ENCODE measurements around the gene CIAO3. TPM values are rescaled to one million over a fixed set of nuclear protein-coding genes. Genes with fewer than 3 reads are reported as not detected.

CIAO3 gene
- total and polyA plus RNA-seq, 10 of the 15 experiments (the other 5 are each of a cell fraction or from before 2014, with no cell fraction given): 1.4 to 37.5 (median 30.8) TPM

GRCh38 chr16:762595-763268 is 21.9 kb upstream of the CIAO3 start:
- TF ChIP-seq EED (IDR thresholded peaks at IDR 0.05; ENCODE audit: low read depth) (no peak), ZNF384 (IDR thresholded peaks at IDR 0.05; ENCODE audit: borderline replicate concordance, low read depth, low read length) (no peak), DPF2 (IDR thresholded peaks at IDR 0.05) (no peak), EZH2 (IDR thresholded peaks at IDR 0.05; ENCODE audit: borderline replicate concordance, control insufficient read depth, low read depth, low read length) (no peak), BCL11A (IDR thresholded peaks at IDR 0.05; ENCODE audit: low read depth, low read length) (no peak), SIX5 (IDR thresholded peaks at IDR 0.05; ENCODE audit: low read depth, low read length, severe bottlenecking) (no peak), STAT3 (IDR thresholded peaks at IDR 0.05; ENCODE audit: low read depth, low read length) (no peak), NRF1 (conservative IDR thresholded peaks at IDR 0.05; ENCODE audit: low read depth, low read length) (no peak), MEF2B (IDR thresholded peaks at IDR 0.05; ENCODE audit: partially characterized antibody, poor library complexity, severe bottlenecking) (no peak), SREBF1 (IDR thresholded peaks at IDR 0.05; ENCODE audit: low read length) (no peak), IKZF1 (conservative IDR thresholded peaks at IDR 0.05) (no peak), USF1 (IDR thresholded peaks at IDR 0.05; ENCODE audit: borderline replicate concordance, extremely low read length, insufficient read depth, low read depth, low read length) (no peak), RAD21 (IDR thresholded peaks at IDR 0.05; ENCODE audit: insufficient read depth, low read depth, low read length) (no peak), KLF5 (IDR thresholded peaks at IDR 0.05; ENCODE audit: partially characterized antibody) (no peak), GATAD2B (conservative IDR thresholded peaks at IDR 0.05; ENCODE audit: low read depth) (no peak), POU2F2 (IDR thresholded peaks at IDR 0.05; ENCODE audit: borderline replicate concordance, low read depth, low read length) (no peak)
- TF ChIP-seq, protein P1, sequence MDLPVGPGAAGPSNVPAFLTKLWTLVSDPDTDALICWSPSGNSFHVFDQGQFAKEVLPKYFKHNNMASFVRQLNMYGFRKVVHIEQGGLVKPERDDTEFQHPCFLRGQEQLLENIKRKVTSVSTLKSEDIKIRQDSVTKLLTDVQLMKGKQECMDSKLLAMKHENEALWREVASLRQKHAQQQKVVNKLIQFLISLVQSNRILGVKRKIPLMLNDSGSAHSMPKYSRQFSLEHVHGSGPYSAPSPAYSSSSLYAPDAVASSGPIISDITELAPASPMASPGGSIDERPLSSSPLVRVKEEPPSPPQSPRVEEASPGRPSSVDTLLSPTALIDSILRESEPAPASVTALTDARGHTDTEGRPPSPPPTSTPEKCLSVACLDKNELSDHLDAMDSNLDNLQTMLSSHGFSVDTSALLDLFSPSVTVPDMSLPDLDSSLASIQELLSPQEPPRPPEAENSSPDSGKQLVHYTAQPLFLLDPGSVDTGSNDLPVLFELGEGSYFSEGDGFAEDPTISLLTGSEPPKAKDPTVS (IDR thresholded peaks at IDR 0.05; ENCODE audit: low read depth, low read length): no peak
- TF ChIP-seq, protein P2, sequence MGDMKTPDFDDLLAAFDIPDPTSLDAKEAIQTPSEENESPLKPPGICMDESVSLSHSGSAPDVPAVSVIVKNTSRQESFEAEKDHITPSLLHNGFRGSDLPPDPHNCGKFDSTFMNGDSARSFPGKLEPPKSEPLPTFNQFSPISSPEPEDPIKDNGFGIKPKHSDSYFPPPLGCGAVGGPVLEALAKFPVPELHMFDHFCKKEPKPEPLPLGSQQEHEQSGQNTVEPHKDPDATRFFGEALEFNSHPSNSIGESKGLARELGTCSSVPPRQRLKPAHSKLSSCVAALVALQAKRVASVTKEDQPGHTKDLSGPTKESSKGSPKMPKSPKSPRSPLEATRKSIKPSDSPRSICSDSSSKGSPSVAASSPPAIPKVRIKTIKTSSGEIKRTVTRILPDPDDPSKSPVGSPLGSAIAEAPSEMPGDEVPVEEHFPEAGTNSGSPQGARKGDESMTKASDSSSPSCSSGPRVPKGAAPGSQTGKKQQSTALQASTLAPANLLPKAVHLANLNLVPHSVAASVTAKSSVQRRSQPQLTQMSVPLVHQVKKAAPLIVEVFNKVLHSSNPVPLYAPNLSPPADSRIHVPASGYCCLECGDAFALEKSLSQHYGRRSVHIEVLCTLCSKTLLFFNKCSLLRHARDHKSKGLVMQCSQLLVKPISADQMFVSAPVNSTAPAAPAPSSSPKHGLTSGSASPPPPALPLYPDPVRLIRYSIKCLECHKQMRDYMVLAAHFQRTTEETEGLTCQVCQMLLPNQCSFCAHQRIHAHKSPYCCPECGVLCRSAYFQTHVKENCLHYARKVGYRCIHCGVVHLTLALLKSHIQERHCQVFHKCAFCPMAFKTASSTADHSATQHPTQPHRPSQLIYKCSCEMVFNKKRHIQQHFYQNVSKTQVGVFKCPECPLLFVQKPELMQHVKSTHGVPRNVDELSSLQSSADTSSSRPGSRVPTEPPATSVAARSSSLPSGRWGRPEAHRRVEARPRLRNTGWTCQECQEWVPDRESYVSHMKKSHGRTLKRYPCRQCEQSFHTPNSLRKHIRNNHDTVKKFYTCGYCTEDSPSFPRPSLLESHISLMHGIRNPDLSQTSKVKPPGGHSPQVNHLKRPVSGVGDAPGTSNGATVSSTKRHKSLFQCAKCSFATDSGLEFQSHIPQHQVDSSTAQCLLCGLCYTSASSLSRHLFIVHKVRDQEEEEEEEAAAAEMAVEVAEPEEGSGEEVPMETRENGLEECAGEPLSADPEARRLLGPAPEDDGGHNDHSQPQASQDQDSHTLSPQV (IDR thresholded peaks at IDR 0.05): no peak
- no peak for ATAC-seq
- Histone ChIP-seq H3K36me3 (ENCODE audit: control insufficient read depth in 2 of 2, insufficient read depth in 2 of 2, low read length in 1 of 2) (no peaks in the 10 kb centered on the region), H3K27ac (ENCODE audit: control insufficient read depth, insufficient read depth) (no peak overlapping the region), H3K79me2 (ENCODE audit: control insufficient read depth, insufficient read depth, low read length) (no peaks in the 10 kb centered on the region), H3K4me3 (no peak overlapping the region), H2AFZ (ENCODE audit: control insufficient read depth, low read depth, low read length) (no peak overlapping the region), H3K27me3 (replicated peaks in 1 of 2; ENCODE audit: control insufficient read depth in 2 of 2, insufficient read depth in 2 of 2, low read length in 1 of 2) (no peaks in the 10 kb centered on the region), H4K20me1 (ENCODE audit: control insufficient read depth, insufficient read depth) (no peaks in the 10 kb centered on the region), H3K9me3 (replicated peaks; ENCODE audit: control insufficient read depth, insufficient read depth, low read length) (no peaks in the 10 kb centered on the region), H3K9ac (ENCODE audit: control insufficient read depth, insufficient read depth, low read length) (no peak overlapping the region), H3K4me1 (ENCODE audit: control insufficient read depth, insufficient read depth, low read length) (no peaks in the 10 kb centered on the region), H3K4me2 (ENCODE audit: control insufficient read depth, insufficient read depth) (no peak overlapping the region)
- no peak for FAIRE-seq
- in situ Hi-C loops (cut with MboI): no loop called here
- SMC1A ChIA-PET (ENCODE audit: uncharacterized antibody, unreplicated experiment): no interaction called here
- POLR2A ChIA-PET: no interaction called here
- BruUV-seq (replicated peaks): no TSS peak
- WGBS (ENCODE audit: insufficient coverage, insufficient replicate concordance, low lambda C conversion rate, missing lambda C conversion rate): 26% methylated on average over 16 of the region's 17 CpGs
- RAD21 ChIA-PET (ENCODE audit: unreplicated experiment): no interaction called here
- intact Hi-C loops (cut with micrococcal nuclease; ENCODE audit: unreplicated experiment): no loop called here
- CTCF ChIA-PET: no interaction called here
- no peak for DNase-seq (ENCODE audit: low read depth, low spot score)

Data from GM12878 (cell line).